B cell (primary cell): ENCODE data around the gene SNCA. TPM values are rescaled to one million over a fixed set of nuclear protein-coding genes. Genes with fewer than 3 reads are reported as not detected.

Source experiments
- ATAC-seq: fragments of 200-7000 bp; cut with Tn5 transposase; one replicate; pipeline ENCODE4 v1.10.0; 2021; ENCODE audit warnings: low read depth, mild to moderate bottlenecking, moderate number of reproducible peaks, moderate library complexity
- CTCF ChIA-PET: fragments of 350-600 bp; sonication (Branson Sonifier 250); formaldehyde crosslinking; loops from one replicate; lab custom pipeline; 2021; ENCODE audit warnings: antibody characterized with exemption, inconsistent platforms; lab: Charles Lee
- POLR2A ChIA-PET: fragments of 350-600 bp; sonication (Branson Sonifier 250); formaldehyde crosslinking; loops from one replicate; lab custom pipeline; 2021; ENCODE audit warnings: antibody characterized with exemption; lab: Charles Lee
- DNase-seq: peaks from one replicate; pipeline ENCODE4 v3.0.0; 2013
- H2AFZ ChIP-seq: 2 replicates; pipeline ENCODE4 v1.6.1; 2012; ENCODE audit warnings: mild to moderate bottlenecking, low read depth, low read length; ENCODE audit not compliant: insufficient read depth, poor library complexity, severe bottlenecking
- H3K27ac ChIP-seq, 2 donors: 1 replicate in 1 of 2; 2 replicates in 1 of 2; pipeline ENCODE4 v1.5.1; 2012 to 2013; ENCODE audit warnings: low read length in 2 of 2, mild to moderate bottlenecking in 2 of 2, moderate library complexity in 1 of 2
- H3K27me3 ChIP-seq, 4 experiments: fragments of 200-600 bp in 1 of 4; sonication (generic) in 1 of 4; replicated peaks in 1 of 4; 1 replicate in 2 of 4; 2 replicates in 2 of 4; pipeline versions ENCODE4 v1.6.1 to v1.7.0; 2013 to 2016; ENCODE audit warnings: low read length in 3 of 4, mild to moderate bottlenecking in 2 of 4, mixed read lengths in 1 of 4, moderate library complexity in 1 of 4; ENCODE audit not compliant: insufficient read depth in 4 of 4, control insufficient read depth in 3 of 4; ENCODE audit errors: control extremely low read depth in 1 of 4
- H3K36me3 ChIP-seq, 2 experiments: replicated peaks in 1 of 2; 1 replicate in 1 of 2; 2 replicates in 1 of 2; pipeline versions ENCODE4 v1.6.1 to v1.7.1; 2013; ENCODE audit warnings: low read length in 1 of 2; ENCODE audit not compliant: insufficient read depth in 2 of 2, control insufficient read depth in 1 of 2; ENCODE audit errors: control extremely low read depth in 1 of 2, extremely low read depth in 1 of 2
- H3K4me1 ChIP-seq, 2 donors: fragments of 200-600 bp in 1 of 2; sonication (generic) in 1 of 2; 1 replicate in 1 of 2; 2 replicates in 1 of 2; pipeline versions ENCODE4 v1.5.1 to v1.6.1; 2013 to 2017; ENCODE audit warnings: low read length in 2 of 2; ENCODE audit not compliant: control insufficient read depth in 2 of 2, insufficient read depth in 2 of 2
- H3K4me2 ChIP-seq: replicated peaks from 2 replicates; pipeline ENCODE3; 2012; ENCODE audit warnings: mild to moderate bottlenecking, low read depth, low read length; ENCODE audit not compliant: poor library complexity, severe bottlenecking
- H3K4me3 ChIP-seq, 5 experiments: fragments of 200-600 bp in 1 of 5; sonication (generic) in 1 of 5; 1 replicate in 3 of 5; 2 replicates in 2 of 5; pipeline versions ENCODE4 v1.5.1 to v1.7.0; 2011 to 2016; ENCODE audit warnings: low read length in 4 of 5, mild to moderate bottlenecking in 4 of 5, low read depth in 2 of 5, control low read depth in 1 of 5, moderate library complexity in 1 of 5; ENCODE audit not compliant: insufficient read depth in 1 of 5; ENCODE audit errors: control extremely low read depth in 1 of 5, extremely low read depth in 1 of 5
- H3K79me2 ChIP-seq: fragments of 200-600 bp; sonication (generic); one replicate; pipeline ENCODE4 v1.6.0; 2016; ENCODE audit warnings: low read length; ENCODE audit not compliant: control insufficient read depth, insufficient read depth
- H3K9ac ChIP-seq: fragments of 200-600 bp; sonication (generic); 2 replicates; pipeline ENCODE4 v1.6.1; 2017; ENCODE audit warnings: mild to moderate bottlenecking, low read length, moderate library complexity
- H3K9me3 ChIP-seq, 3 donors: one replicate each; pipeline versions ENCODE4 v1.6.1 to v1.7.1; 2013; ENCODE audit warnings: low read length in 2 of 3; ENCODE audit not compliant: control insufficient read depth in 2 of 3, insufficient read depth in 1 of 3; ENCODE audit errors: control extremely low read depth in 1 of 3
- H4K20me1 ChIP-seq: 2 replicates; pipeline ENCODE4 v1.6.0; 2012; ENCODE audit warnings: mild to moderate bottlenecking, low read length; ENCODE audit not compliant: insufficient read depth, control insufficient read depth, poor library complexity, severe bottlenecking
- H3K27ac Mint-ChIP-seq: one replicate; pipeline ENCODE4 v1.8.0; 2021; ENCODE audit warnings: mixed read lengths
- H3K27me3 Mint-ChIP-seq: one replicate; pipeline ENCODE4 v1.8.0; 2021; ENCODE audit warnings: mixed read lengths
- H3K4me1 Mint-ChIP-seq: one replicate; pipeline ENCODE4 v1.8.0; 2021; ENCODE audit warnings: mixed read lengths
- H3K4me3 Mint-ChIP-seq: one replicate; pipeline ENCODE4 v1.8.0; 2021; ENCODE audit warnings: mixed read lengths
- H3K9me3 Mint-ChIP-seq: one replicate; pipeline ENCODE4 v1.8.0; 2022; ENCODE audit warnings: mixed read lengths; ENCODE audit not compliant: insufficient read depth
- CTCF ChIP-seq: fragments of 200-600 bp; IDR thresholded peaks from one replicate; pipeline ENCODE4 v1.8.0; 2022; ENCODE audit warnings: antibody characterized with exemption, mild to moderate bottlenecking
- EZH2 ChIP-seq: IDR thresholded peaks from 2 replicates; pipeline ENCODE4 v1.6.1; 2012; ENCODE audit warnings: borderline replicate concordance, low read depth, mild to moderate bottlenecking, moderate library complexity, low read length; ENCODE audit not compliant: insufficient read depth, poor library complexity, severe bottlenecking
- WGBS: methylation state at CpG from one replicate; pipeline ENCODE4 v1.1.5; 2013; ENCODE audit warnings: missing lambda C conversion rate; ENCODE audit not compliant: insufficient coverage; 5-methylcytosine and 5-hydroxymethylcytosine counted together
- intact Hi-C: fragments of 100-400 bp; cut with micrococcal nuclease; formaldehyde crosslinking; loops from one replicate; pipeline ENCODE4 v1.10.0; 2022
- polyA plus RNA-seq: library from polyadenylated mRNA; depleted of rRNA; stranded (reverse); fragments of >200 nt; gene quantifications from 2 replicates; pipeline ENCODE4 v1.2.3, GENCODE V29; 2012
- total RNA-seq, 2 donors: library from RNA; stranded (reverse); fragments of 120-200 nt in 1 of 2; gene quantifications; 1 replicate in 1 of 2; 2 replicates in 1 of 2; pipeline versions ENCODE4 v1.2.3 to v1.2.4, GENCODE V29; 2013 to 2022

SNCA gene
- total and polyA plus RNA-seq, 2 donors (not counting 1 experiment from before 2014, with no cell fraction given): 0.48 to 1.3 TPM

GRCh38 chr4:89860971-89861370 lies 24.0 kb upstream of the SNCA start:
- H3K27me3 ChIP-seq: peaks cover 0 to 5% (median 0%) of the 10 kb centered on the region in 4 experiments
- no peaks in the 10 kb centered on the region for H3K36me3 ChIP-seq
- intact Hi-C loops: no loop called here
- Mint-ChIP-seq H3K4me1 (no peaks in the 10 kb centered on the region), H3K9me3 (no peaks in the 10 kb centered on the region), H3K4me3 (no peak overlapping the region), H3K27ac (no peak overlapping the region), H3K27me3 (no peaks in the 10 kb centered on the region)
- CTCF ChIA-PET: no interaction called here
- H3K4me3 ChIP-seq: no peak overlapping the region
- H4K20me1 ChIP-seq: no peaks in the 10 kb centered on the region
- H3K9me3 ChIP-seq: peaks cover 0 to 9% (median 0%) of the 10 kb centered on the region in 3 donors
- POLR2A ChIA-PET: no interaction called here
- H2AFZ ChIP-seq: no peak overlapping the region
- H3K9ac ChIP-seq: no peak overlapping the region
- DNase-seq: no peak
- TF ChIP-seq CTCF (no peak), EZH2 (no peak)
- no peak overlapping the region for H3K27ac ChIP-seq
- H3K4me1 ChIP-seq: no peaks in the 10 kb centered on the region
- WGBS: 90% methylated on average over 3 of the region's 5 CpGs
- ATAC-seq: no peak
- H3K4me2 ChIP-seq: no peak overlapping the region
- H3K79me2 ChIP-seq: no peaks in the 10 kb centered on the region

GRCh38 chr4:89855236-89855635 lies 18.3 kb upstream of the SNCA start:
- H3K27me3 Mint-ChIP-seq: no peaks in the 10 kb centered on the region
- CTCF ChIA-PET: no interaction called here
- H4K20me1 ChIP-seq: no peaks in the 10 kb centered on the region

More at GRCh38 chr4:89855236-89855635, 18.3 kb upstream of the SNCA start:
- H3K4me1 Mint-ChIP-seq: no peaks in the 10 kb centered on the region
- ATAC-seq: no peak
- Histone ChIP-seq H3K9me3 (peaks cover 0 to 11% (median 0%) of the 10 kb centered on the region in 3 donors), H3K27ac (no peak overlapping the region), H3K36me3 (no peaks in the 10 kb centered on the region), H3K9ac (no peak overlapping the region), H3K4me1 (no peaks in the 10 kb centered on the region), H3K79me2 (no peaks in the 10 kb centered on the region), H3K4me3 (no peak overlapping the region), H3K4me2 (no peak overlapping the region), H2AFZ (no peak overlapping the region), H3K27me3 (peaks cover 0 to 3% (median 0%) of the 10 kb centered on the region in 4 experiments)
- POLR2A ChIA-PET: no interaction called here
- H3K4me3 Mint-ChIP-seq: no peak overlapping the region
- H3K9me3 Mint-ChIP-seq: peaks cover under 1% of the 10 kb centered on the region
- WGBS: 44% methylated on average over 3 of the region's 3 CpGs
- DNase-seq: no peak
- H3K27ac Mint-ChIP-seq: no peak overlapping the region
- TF ChIP-seq CTCF (no peak), EZH2 (no peak)
- intact Hi-C loops: no loop called here
